ENCODE data around the gene SPSB3.

Gene SPSB3

DNA sequence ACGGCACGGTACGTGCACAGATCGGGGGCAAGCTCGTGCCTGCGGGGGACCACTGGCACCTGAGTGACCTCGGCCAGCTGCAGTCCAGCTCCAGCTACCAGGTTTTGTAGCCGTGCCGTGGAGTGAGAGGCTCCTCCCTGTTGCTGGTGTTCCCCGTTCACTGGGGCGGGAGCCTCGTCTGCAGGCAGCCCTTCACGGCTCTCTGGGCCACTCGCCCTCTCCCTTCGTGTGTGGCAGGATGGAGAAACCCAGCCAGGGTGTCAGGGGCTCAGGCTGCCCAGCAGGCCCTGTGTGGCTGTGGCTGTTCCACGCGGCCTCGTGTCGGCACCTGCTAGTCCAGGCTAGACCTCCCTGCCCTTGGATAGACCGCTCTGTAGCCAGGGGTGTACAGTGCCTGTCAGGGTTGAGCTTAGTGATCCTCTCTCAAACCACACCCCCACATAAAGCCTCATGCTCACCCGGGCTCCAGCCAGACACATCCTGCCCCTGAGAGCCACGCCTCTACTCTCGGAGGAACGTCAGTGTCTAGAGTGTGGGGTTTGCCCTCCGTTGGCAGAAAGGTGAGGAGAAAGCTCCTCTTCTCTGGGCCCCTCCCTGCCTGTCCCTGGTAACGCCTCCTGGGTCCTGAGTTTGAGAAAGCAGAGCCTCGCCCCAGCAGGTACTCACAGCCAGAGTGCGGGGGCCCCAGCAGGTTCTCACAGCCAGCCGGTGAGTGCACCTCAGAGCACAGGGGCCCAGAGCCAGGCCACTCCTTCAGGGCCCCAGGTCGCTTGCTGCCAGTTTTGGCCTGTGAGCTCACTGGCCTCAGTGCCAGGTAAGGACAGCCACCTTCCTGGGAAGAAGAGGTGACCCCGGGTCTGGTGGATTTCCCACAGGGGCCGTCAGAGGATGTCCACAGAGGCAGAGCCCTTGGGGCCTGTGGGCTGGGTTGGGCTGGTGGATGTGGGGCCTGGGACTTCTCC lies 38.7 kb downstream of the SPSB3 start:
- Histone ChIP-seq H3K9me2 (replicated peaks; ENCODE audit: control insufficient read depth, low read length) (no peaks in the 10 kb centered on the region), H3K4me3 (ENCODE audit: low read length) (no peak overlapping the region), H3K4me1 (ENCODE audit: control insufficient read depth, low read length) (no peaks in the 10 kb centered on the region), H3K79me2 (ENCODE audit: control insufficient read depth, low read length) (peaks cover 13% of the 10 kb centered on the region), H3K9me3 (ENCODE audit: control insufficient read depth, insufficient read depth, low read length) (peaks cover 12% of the 10 kb centered on the region; the same call in 1 of the 2 replicates), H3K36me3 (ENCODE audit: control insufficient read depth, low read length) (peaks cover 56% of the 10 kb centered on the region), H3F3A (ENCODE audit: control insufficient read depth, insufficient read depth) (peaks cover 8% of the 10 kb centered on the region), H3K27me3 (ENCODE audit: control insufficient read depth, low read length) (no peaks in the 10 kb centered on the region), H3K4me2 (ENCODE audit: low read length) (no peak overlapping the region), H3K27ac (ENCODE audit: low read depth, low read length) (no peak overlapping the region), H4K20me1 (ENCODE audit: control insufficient read depth, insufficient read depth, low read depth, low read length) (no peaks in the 10 kb centered on the region)
- no peak for TF ChIP-seq CTCF (IDR thresholded peaks at IDR 0.05; ENCODE audit: low read depth, low read length, poor library complexity, severe bottlenecking)

DNA sequence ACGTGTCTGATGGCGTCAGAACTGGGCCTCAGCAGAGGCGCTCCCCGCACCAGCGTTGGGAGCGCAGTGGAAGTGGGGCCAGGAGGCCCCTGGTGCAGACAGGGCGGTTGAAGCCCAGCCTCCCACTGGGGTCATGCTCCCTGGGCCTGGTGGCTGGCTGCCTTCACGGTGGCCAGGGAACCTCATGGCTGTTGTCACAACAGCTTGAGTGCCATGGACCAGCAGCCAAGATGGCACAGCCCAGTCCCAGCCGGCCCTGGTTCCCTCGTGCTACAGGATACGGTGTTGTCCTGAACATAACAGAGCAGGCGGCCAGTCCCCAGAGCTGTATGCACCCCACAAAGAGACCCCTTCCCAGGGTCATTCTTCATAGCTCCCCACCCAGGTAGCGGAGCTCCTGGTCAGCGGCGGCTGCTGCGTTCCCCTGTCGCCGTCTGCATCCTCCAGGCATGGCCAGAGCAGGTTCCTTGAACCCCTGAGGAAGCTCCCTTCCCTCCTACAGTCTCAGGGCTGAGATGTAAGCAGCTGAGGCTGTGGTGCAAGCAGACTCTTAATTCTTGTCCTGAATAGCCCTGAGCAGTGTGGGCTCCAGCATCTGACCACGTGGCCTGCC lies 40.7 kb downstream of the SPSB3 start:
- Histone ChIP-seq H3K27me3 (ENCODE audit: control insufficient read depth, low read length) (no peaks in the 10 kb centered on the region), H3K9me2 (replicated peaks; ENCODE audit: control insufficient read depth, low read length) (no peaks in the 10 kb centered on the region), H3K4me3 (ENCODE audit: low read length) (no peak overlapping the region), H3F3A (ENCODE audit: control insufficient read depth, insufficient read depth) (peaks cover 25% of the 10 kb centered on the region), H3K27ac (ENCODE audit: low read depth, low read length) (no peak overlapping the region), H4K20me1 (ENCODE audit: control insufficient read depth, insufficient read depth, low read depth, low read length) (no peaks in the 10 kb centered on the region), H3K4me1 (ENCODE audit: control insufficient read depth, low read length) (no peaks in the 10 kb centered on the region), H3K36me3 (ENCODE audit: control insufficient read depth, low read length) (peaks cover 36% of the 10 kb centered on the region), H3K79me2 (ENCODE audit: control insufficient read depth, low read length) (peaks cover 13% of the 10 kb centered on the region), H3K4me2 (ENCODE audit: low read length) (no peak overlapping the region), H3K9me3 (ENCODE audit: control insufficient read depth, insufficient read depth, low read length) (peaks cover 29% of the 10 kb centered on the region; the same call in 1 of the 2 replicates)
- TF ChIP-seq CTCF (IDR thresholded peaks at IDR 0.05; ENCODE audit: low read depth, low read length, poor library complexity, severe bottlenecking) (no peak), EZH2phosphoT487 (IDR thresholded peaks at IDR 0.05; ENCODE audit: borderline replicate concordance, low read length) (no peak)

- Histone ChIP-seq H3K27ac (ENCODE audit: low read depth, low read length) (no peak overlapping the region), H3F3A (ENCODE audit: control insufficient read depth, insufficient read depth) (peaks cover 30% of the 10 kb centered on the region), H3K4me3 (ENCODE audit: low read length) (no peak overlapping the region), H3K9me3 (ENCODE audit: control insufficient read depth, insufficient read depth, low read length) (peaks cover 36% of the 10 kb centered on the region; the same call in 1 of the 2 replicates), H3K79me2 (ENCODE audit: control insufficient read depth, low read length) (peaks cover 13% of the 10 kb centered on the region), H3K36me3 (ENCODE audit: control insufficient read depth, low read length) (peaks cover 35% of the 10 kb centered on the region), H3K9me2 (replicated peaks; ENCODE audit: control insufficient read depth, low read length) (no peaks in the 10 kb centered on the region), H3K4me2 (ENCODE audit: low read length) (no peak overlapping the region), H3K4me1 (ENCODE audit: control insufficient read depth, low read length) (no peaks in the 10 kb centered on the region), H3K27me3 (ENCODE audit: control insufficient read depth, low read length) (no peaks in the 10 kb centered on the region), H4K20me1 (ENCODE audit: control insufficient read depth, insufficient read depth, low read depth, low read length) (no peaks in the 10 kb centered on the region)
- TF ChIP-seq EZH2phosphoT487 (IDR thresholded peaks at IDR 0.05; ENCODE audit: borderline replicate concordance, low read length) (no peak), CTCF (IDR thresholded peaks at IDR 0.05; ENCODE audit: low read depth, low read length, poor library complexity, severe bottlenecking) (no peak)
Observed at GRCh38 chr16:1740781-1741490, 41.4 kb downstream of the SPSB3 start.

Measured in DOHH2 (cell line).